HEK293 (cell line): Measurements from ENCODE around the gene NUP160.
"Not testable (repeated sequence)": the region's sequence is repeated elsewhere in the genome, so short reads cannot be mapped to it uniquely, and the experiment has no call there.

Experiments used
- HOXC10 ChIP-seq: sonication (generic); formaldehyde crosslinking; IDR thresholded peaks from 2 replicates; pipeline ENCODE4 v1.8.1; 2023; ENCODE audit warnings: mild to moderate bottlenecking, missing genetic modification reagents
- OVOL3 ChIP-seq: fragments of 450-650 bp; formaldehyde crosslinking; IDR thresholded peaks from 2 replicates; pipeline ENCODE4 v1.5.1; 2016; ENCODE audit warnings: missing biosample characterization, missing genetic modification characterization
- ZFP41 ChIP-seq: fragments of 450-650 bp; formaldehyde crosslinking; IDR thresholded peaks from 2 replicates; pipeline ENCODE4 v1.5.1; 2016; ENCODE audit warnings: missing biosample characterization, missing genetic modification characterization, borderline replicate concordance
- ZNF366 ChIP-seq: fragments of 450-650 bp; formaldehyde crosslinking; conservative IDR thresholded peaks from 2 replicates; pipeline ENCODE4 v1.5.1; 2016; ENCODE audit warnings: missing biosample characterization, missing genetic modification characterization
- ZNF558 ChIP-seq: fragments of 450-650 bp; formaldehyde crosslinking; IDR thresholded peaks from 2 replicates; pipeline ENCODE4 v1.5.1; 2016; ENCODE audit warnings: missing biosample characterization, missing genetic modification characterization
- TF ChIP-seq, protein P1 (sequence below): fragments of 450-650 bp; formaldehyde crosslinking; IDR thresholded peaks from 2 replicates; pipeline ENCODE4 v1.5.1; 2016; ENCODE audit warnings: missing biosample characterization, missing genetic modification characterization
- TF ChIP-seq, protein P2 (sequence below): fragments of 450-650 bp; formaldehyde crosslinking; IDR thresholded peaks from 2 replicates; pipeline ENCODE4; 2016; ENCODE audit warnings: missing biosample characterization, missing genetic modification characterization

DNA sequence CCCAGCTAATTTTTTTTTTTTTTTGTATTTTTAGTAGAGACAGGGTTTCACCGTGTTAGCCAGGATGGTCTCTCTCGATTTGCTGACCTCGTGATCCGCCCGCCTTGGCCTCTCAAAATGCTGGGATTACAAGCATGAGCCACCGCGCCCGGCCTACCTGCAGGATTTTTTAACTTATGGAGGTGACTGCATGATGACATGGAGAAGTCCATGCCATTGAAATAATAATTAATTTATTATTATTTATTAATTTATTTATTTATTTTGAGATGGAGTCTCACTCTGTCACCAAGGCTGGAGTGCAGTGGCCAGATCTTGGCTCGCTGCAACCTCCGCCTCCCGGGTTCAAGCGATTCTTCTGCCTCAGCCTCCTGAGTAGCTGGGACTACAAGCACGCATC, 34.3 kb upstream of the NUP160 start:
- TF ChIP-seq, protein P1, sequence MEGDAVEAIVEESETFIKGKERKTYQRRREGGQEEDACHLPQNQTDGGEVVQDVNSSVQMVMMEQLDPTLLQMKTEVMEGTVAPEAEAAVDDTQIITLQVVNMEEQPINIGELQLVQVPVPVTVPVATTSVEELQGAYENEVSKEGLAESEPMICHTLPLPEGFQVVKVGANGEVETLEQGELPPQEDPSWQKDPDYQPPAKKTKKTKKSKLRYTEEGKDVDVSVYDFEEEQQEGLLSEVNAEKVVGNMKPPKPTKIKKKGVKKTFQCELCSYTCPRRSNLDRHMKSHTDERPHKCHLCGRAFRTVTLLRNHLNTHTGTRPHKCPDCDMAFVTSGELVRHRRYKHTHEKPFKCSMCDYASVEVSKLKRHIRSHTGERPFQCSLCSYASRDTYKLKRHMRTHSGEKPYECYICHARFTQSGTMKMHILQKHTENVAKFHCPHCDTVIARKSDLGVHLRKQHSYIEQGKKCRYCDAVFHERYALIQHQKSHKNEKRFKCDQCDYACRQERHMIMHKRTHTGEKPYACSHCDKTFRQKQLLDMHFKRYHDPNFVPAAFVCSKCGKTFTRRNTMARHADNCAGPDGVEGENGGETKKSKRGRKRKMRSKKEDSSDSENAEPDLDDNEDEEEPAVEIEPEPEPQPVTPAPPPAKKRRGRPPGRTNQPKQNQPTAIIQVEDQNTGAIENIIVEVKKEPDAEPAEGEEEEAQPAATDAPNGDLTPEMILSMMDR (tag by site-specific recombination), result not testable (repeated sequence)
- not testable (repeated sequence) for TF ChIP-seq HOXC10 (CRISPR knock-in tag); ZFP41 (tag by site-specific recombination); OVOL3 (tag by site-specific recombination); ZNF558 (tag by site-specific recombination); ZNF366 (tag by site-specific recombination)
- TF ChIP-seq, protein P2, sequence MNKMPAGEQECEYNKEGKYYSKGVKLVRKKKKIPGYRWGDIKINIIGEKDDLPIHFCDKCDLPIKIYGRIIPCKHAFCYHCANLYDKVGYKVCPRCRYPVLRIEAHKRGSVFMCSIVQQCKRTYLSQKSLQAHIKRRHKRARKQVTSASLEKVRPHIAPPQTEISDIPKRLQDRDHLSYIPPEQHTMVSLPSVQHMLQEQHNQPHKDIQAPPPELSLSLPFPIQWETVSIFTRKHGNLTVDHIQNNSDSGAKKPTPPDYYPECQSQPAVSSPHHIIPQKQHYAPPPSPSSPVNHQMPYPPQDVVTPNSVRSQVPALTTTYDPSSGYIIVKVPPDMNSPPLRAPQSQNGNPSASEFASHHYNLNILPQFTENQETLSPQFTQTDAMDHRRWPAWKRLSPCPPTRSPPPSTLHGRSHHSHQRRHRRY (tag by site-specific recombination), result not testable (repeated sequence)
